Pulmonary artery endothelial cell (primary cell): Measurements from ENCODE around the gene TBC1D16. TPM values are rescaled to one million over a fixed set of nuclear protein-coding genes. Genes with fewer than 3 reads are reported as not detected.

ENCODE experiments used
- DNase-seq: peaks from one replicate; pipeline ENCODE4 v3.0.0-alpha.2; 2011; ENCODE audit warnings: low read depth, low spot score
- total RNA-seq: library from RNA; depleted of rRNA; stranded (reverse); fragments of >200 nt; gene quantifications from 2 replicates; pipeline ENCODE4 v1.2.3, GENCODE V29; 2014

Gene TBC1D16
- total RNA-seq, 1 donor from 2014 or later, result 41.1 TPM

- no peak for DNase-seq
These were observed 9.2 kb downstream of the TBC1D16 start for GRCh38 chr17:80026359-80027042.

DNA sequence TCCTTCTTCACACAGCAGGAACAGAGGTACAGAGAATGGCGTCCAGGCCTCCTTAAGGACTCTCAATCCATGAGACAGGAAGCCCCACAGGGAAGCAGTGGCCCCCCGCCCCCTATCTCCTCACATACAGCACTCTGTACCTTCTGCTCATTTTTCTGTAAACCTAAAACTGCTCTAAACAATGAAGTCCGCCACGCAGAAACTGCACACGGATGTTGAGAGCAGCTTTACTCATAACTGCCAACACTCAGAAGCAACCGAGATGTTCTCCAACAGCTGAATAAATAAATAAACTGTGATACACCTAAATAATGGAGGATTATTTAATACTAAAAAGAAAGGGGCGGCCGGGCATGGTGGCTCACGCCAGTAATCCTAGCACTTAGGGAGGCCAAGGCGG, 9.9 kb downstream of the TBC1D16 start:
- DNase-seq, result no peak

DNA sequence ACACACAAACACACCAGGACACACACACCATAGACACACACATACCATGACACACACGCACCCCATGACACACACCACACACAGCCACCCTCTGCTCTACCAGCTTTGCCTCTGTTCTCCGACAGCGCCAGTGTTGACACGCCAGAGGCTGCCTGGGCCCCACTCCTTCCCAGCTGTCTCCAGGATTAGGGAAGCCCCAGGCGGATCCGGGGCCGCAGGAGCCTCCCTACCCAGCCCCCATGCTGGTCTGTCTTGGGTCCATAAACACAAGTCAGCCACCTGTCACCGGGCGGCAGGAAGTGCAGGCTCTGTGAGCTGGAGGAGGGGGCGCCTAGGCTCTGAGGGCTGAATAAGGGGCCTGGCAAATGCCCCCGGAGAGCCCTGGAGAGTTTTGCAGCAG, 10.5 kb downstream of the TBC1D16 start:
- no peak for DNase-seq

DNA sequence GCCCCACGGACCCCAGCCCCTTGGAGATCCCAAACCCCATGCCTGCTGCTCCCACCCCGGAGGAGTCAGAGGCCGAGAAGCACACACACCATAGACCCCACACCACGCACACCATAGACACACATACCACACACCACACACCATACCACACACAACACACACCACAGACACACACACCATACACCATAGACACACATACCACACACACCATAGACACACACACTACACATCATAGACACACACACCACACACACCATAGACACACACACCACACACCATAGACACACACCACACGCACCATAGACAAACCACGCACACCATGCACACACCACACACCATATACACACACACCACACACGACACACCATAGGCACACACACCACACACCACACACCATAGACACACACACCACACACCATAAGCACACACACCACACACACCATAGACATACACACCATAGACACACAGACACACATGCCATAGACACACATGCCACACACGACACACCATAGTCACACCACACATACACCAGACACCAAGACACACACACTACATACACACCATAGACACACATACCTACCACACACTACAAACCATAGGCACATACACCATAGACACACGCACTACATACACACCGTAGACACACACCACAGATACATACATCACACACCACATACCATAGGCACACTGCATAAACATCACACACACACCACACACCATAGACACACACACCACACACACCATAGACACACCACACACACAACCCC, 11.3 kb downstream of the TBC1D16 start:
- DNase-seq, result no peak

DNA sequence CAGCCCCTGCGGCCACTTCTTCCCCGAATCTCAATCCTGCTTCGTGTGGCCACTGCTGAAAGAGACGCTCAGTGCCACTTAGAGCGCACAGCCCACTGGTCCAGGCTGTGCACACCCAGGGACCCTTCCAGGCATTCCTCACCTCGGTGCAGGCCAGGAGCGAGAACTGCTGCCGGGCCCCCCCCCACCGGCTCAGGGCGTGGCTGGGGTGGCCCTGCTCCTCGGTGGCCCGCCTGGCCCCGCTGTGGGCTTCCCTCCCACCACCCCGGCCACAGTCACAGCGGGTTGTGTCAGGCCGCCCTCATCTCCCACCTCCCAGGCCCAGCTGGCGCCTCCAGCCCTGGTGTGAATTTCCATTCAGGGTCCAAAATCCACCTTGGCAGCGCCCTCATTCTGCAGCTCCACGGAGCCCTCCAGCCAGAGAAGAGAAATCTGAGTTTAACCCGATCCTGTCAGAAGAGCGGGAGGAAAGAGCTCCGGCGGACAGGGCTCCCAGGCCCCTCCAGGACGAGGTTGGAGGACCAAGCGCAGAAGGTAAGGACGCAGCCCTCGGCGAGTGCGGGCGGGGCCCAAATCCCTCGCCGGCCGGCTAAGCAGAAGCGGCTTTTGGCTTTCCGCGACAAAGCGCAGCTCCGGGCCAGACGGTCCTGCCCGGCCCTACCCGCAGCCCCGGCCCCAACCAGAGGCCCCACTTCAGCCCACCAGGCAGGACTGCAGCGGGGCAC, 12.0 kb downstream of the TBC1D16 start:
- DNase-seq, result no peak

DNA sequence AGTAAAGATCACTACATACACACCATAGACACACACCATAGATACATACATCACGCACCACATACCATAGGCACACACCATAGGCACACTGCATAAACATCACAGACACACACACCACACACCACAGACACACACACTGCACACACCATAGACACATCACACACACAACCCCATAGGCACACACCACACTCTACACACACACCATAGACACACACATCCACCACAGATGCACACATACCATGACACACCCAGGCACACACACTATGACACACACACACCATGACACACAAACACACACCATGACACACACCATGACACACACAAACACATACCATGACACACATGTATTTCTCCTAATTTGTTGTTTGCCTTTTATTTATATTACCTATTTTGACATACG, 14.1 kb downstream of the TBC1D16 start:
- DNase-seq, result no peak

DNA sequence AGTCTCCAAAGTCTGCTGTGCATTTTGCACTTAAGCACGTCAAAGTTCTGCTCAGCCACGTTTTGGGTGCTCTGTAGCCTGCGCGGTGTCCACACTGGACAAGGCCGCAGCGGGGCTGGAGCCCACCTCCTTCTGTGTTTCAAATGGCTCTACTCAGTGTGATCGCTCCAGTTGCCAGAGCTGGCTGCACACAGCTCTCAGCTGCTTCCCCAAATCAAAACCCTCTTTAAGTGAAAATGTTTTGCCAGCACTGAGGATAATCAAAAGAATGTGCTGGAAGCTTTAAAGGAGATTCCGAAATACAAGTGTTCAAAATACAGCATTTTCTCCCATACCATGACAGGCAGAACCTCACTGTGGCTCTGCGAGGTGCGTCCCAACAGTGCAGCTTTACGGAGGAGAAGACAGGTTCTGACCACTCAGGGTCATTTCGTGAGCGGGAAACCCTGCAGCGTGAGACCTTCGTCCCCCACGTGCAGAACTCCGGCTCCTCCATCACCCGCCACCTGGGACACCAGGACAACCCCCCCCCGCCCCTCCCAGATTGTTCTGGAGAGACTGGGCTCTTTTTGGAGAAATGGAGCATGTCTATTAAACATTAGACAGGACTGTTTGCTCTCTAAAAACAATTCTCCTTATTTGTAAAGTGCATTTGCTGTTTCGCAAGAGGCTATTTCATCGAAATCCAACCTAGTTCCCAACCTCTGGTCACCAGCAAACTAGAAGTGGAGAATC, 16.6 kb downstream of the TBC1D16 start:
- no peak for DNase-seq

- no peak for DNase-seq
These were observed 18.3 kb downstream of the TBC1D16 start for GRCh38 chr17:80017226-80018010.

- DNase-seq, result no peak
These were observed 22.6 kb downstream of the TBC1D16 start for GRCh38 chr17:80012765-80013741.

- DNase-seq, result no peak
These were observed 23.6 kb downstream of the TBC1D16 start for GRCh38 chr17:80011989-80012555.

DNA sequence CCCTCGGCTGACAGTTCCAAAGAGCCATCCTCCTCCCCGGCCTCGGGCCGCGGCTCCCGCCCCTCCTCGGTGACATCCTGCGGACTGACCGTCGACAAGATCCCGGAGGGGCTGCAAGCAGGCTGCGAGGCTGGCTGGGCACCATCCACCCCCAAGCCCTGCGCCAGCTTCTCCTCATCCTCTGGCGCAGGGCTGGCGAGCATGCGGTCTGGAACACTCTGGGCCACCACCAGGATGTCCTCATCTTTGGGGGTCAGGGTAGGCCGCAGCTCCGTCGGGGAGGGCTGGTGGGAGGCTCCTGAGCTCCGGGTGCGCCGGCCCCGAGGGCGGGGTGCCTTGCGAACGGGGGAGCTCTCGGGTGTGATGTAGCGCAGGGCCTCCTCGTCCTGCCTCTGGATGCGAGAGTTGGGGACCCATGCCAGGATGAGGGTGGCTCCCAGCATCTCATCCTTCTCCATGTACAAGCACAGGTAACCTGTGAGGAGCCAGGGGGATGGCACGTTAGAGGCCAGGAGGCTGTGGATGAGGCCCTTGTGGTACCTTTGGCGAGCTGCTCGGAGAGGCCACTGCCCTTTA, 25.3 kb downstream of the TBC1D16 start:
- no peak for DNase-seq

- no peak for DNase-seq
These were observed 26.0 kb downstream of the TBC1D16 start for GRCh38 chr17:80009391-80010282.

GRCh38 chr17:80008848-80009247, 26.8 kb downstream of the TBC1D16 start:
- DNase-seq, result no peak

DNA sequence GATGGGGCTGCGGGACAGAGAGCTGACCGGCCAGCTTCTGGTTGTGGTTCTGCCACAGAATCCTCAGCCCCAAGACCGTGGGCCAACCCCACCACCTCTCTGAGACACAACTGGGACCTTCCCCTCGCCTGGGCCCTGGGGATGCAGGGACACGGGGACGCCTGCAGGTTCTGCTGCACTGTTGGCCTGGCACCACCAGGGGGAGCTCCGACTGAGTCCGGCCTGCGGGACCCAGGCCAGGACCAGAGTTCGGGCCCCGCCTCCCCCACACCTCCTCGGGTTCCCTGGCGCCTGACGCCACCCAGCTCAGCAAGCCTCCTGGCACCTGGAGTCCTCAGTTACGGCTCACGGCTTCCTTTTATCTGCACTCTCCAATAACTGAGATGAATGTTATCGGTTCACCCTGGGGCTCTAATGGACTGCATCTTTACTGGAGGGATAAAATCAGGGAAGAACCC, 27.3 kb downstream of the TBC1D16 start:
- no peak for DNase-seq

- DNase-seq, result no peak
These were observed 27.7 kb downstream of the TBC1D16 start for GRCh38 chr17:80007939-80008338.

GRCh38 chr17:80006811-80007752, 28.6 kb downstream of the TBC1D16 start:
- DNase-seq, result no peak

DNA sequence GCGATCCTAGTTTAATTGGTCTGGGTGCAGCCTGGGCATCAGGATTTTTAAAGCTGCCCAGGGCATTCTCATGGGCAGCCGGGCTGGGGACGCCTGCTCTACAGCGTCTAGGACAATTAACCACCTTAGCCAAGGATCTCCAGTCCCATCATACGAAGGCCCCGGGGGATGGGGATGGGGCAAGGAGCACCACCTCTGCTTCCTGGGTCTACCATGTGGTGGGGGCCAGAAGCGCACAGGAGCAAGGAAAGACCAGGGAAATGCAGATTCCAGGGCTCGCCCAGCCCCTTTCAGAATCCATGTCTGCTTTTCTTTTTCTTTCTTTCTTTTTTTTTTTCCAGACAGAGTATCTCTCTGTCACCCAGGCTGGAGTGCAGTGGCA, 29.3 kb downstream of the TBC1D16 start:
- DNase-seq, result no peak
